Breast epithelium (tissue), 4 donors: ENCODE data around the gene ARHGEF4. TPM values are rescaled to one million over a fixed set of nuclear protein-coding genes. Genes with fewer than 3 reads are reported as not detected.

Source experiments
- DNase-seq, 2 donors: peaks; one replicate each; pipeline ENCODE4 v3.0.0-alpha.2; 2019; ENCODE audit warnings: low spot score in 2 of 2
- H3K27ac ChIP-seq, 2 donors: fragments of 200-600 bp; sonication (generic) in 1 of 2; one replicate each; pipeline ENCODE4 v1.5.1; 2016 to 2019; ENCODE audit warnings: mild to moderate bottlenecking in 1 of 2
- H3K27me3 ChIP-seq, 2 donors: fragments of 200-600 bp; sonication (generic) in 1 of 2; one replicate each; pipeline versions ENCODE4 v1.5.1 to v1.6.0; 2017 to 2019; ENCODE audit warnings: control low read depth in 1 of 2, mild to moderate bottlenecking in 1 of 2
- H3K36me3 ChIP-seq: fragments of 200-600 bp; one replicate; pipeline ENCODE4 v1.5.1; 2019
- H3K4me1 ChIP-seq, 2 donors: fragments of 200-600 bp; sonication (generic); one replicate each; pipeline ENCODE4 v1.5.1; 2016 to 2019; ENCODE audit warnings: control low read depth in 1 of 2
- H3K4me3 ChIP-seq, 3 donors: fragments of 200-600 bp; sonication (generic); 1 replicate in 2 of 3; 2 replicates in 1 of 3; pipeline ENCODE4 v1.5.1; 2016 to 2019; ENCODE audit warnings: mild to moderate bottlenecking in 3 of 3, moderate library complexity in 2 of 3
- H3K9me3 ChIP-seq, 2 donors: fragments of 200-600 bp; sonication (generic) in 1 of 2; one replicate each; pipeline ENCODE4 v1.5.1; 2016 to 2019; ENCODE audit warnings: control low read depth in 1 of 2
- CTCF ChIP-seq, 3 donors: fragments of 450-650 bp; IDR thresholded peaks; one replicate each; pipeline ENCODE4 v1.5.1; 2016 to 2017; ENCODE audit warnings: antibody characterized with exemption in 3 of 3, mild to moderate bottlenecking in 3 of 3, moderate library complexity in 3 of 3
- POLR2A ChIP-seq: fragments of 450-650 bp; IDR thresholded peaks from one replicate; pipeline ENCODE4 v1.6.1; 2016; ENCODE audit warnings: antibody characterized with exemption, mild to moderate bottlenecking, moderate library complexity
- POLR2AphosphoS5 ChIP-seq, 3 donors: sonication (generic); formaldehyde crosslinking; IDR thresholded peaks; one replicate each; pipeline ENCODE4 v1.6.1; 2017; ENCODE audit warnings: antibody characterized with exemption in 3 of 3
- intact Hi-C: fragments of 100-400 bp; cut with DNase I; formaldehyde crosslinking; loops from one replicate; pipeline ENCODE4 v1.15.1; 2023; ENCODE audit warnings: low total_unique reads
- total RNA-seq, 3 donors: library from RNA; depleted of rRNA; stranded (reverse); fragments of >200 nt; gene quantifications; one replicate each; pipeline ENCODE4 v1.1.0, GENCODE V29; 2016

Gene ARHGEF4
- total RNA-seq, 3 donors from 2014 or later, result 7.5 to 10.1 (median 8.0) TPM

GRCh38 chr2:130823171-130823885 lies 13.4 kb upstream of the ARHGEF4 start:
- no peaks in the 10 kb centered on the region for H3K9me3 ChIP-seq
- no peak for DNase-seq
- no peaks in the 10 kb centered on the region for H3K4me1 ChIP-seq
- TF ChIP-seq POLR2AphosphoS5 (IDR thresholded peaks at IDR 0.05), result no peak
- no peak for TF ChIP-seq CTCF (IDR thresholded peaks at IDR 0.05)
- no peak for TF ChIP-seq POLR2A
- H3K27ac ChIP-seq, result no peak overlapping the region
- no peaks in the 10 kb centered on the region for H3K27me3 ChIP-seq
- H3K4me3 ChIP-seq, result no peak overlapping the region
- intact Hi-C loops, result no loop called here
- H3K36me3 ChIP-seq, result no peaks in the 10 kb centered on the region

DNA sequence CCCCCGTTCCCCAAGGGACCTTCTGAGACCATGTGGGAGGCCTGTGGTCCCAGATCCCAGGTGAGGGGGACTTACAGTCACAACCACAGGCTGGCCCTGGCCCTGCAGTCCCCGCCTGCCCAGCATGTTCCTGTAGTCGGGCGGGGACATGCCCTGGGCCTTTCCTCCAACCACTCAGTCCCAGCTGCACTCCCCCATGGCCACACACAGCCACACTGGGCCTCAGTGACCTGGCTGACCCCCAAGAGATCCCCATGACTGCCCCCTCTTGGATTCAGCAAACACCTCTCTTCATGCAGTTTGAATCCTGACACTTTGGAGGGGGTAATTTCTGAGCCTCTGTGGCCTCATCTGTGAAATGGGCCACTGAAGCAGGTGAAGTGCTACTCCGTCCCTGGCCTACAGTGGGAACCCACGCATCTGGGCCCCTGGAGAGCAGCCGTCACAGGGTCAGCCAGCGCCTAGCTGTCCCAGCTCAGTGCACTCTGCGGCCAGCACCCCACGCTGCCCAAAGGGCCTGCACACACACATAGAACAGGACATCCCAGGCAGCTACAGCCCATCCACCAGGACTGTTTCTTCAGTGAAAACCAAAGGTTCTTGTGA lies 12.7 kb upstream of the ARHGEF4 start:
- Histone ChIP-seq H3K9me3 (no peaks in the 10 kb centered on the region), H3K4me3 (no peak overlapping the region), H3K4me1 (no peaks in the 10 kb centered on the region), H3K36me3 (no peaks in the 10 kb centered on the region), H3K27ac (no peak overlapping the region), H3K27me3 (no peaks in the 10 kb centered on the region)
- DNase-seq, result no peak
- no peak for TF ChIP-seq CTCF (IDR thresholded peaks at IDR 0.05)
- no peak for TF ChIP-seq POLR2A
- no peak for TF ChIP-seq POLR2AphosphoS5 (IDR thresholded peaks at IDR 0.05)
- intact Hi-C loops, result no loop called here

DNA sequence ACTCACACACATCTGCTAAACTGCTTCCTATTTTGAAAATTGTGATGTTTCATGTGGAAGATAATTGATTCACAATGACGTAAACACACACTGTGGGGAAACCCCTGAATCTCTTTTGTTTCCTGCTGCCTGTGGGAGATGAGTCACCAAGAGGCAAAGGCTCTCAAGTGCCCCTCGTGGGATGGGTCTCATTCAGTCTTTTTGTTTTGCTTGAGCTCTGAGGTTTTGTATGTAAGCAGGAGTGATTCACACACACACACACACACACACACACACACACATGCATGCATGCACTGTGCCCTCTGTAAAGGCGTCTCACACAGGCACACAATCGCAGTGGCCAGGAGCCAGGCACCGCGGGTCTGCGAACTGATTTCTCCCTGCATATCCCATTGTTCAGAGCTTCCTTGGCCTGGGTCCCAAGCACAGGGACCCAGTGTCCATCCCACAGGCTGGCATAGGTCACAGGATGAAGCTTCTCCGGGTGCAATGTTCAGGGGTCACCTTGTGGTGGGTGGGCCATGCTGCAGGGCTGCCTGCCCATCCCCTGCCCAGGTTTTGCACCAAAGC lies 12.1 kb upstream of the ARHGEF4 start:
- no peak overlapping the region for H3K27ac ChIP-seq
- no peak for DNase-seq
- H3K4me1 ChIP-seq, result no peaks in the 10 kb centered on the region
- H3K9me3 ChIP-seq, result no peaks in the 10 kb centered on the region
- no peak overlapping the region for H3K4me3 ChIP-seq
- intact Hi-C loops, result no loop called here
- TF ChIP-seq POLR2A (no peak), CTCF (IDR thresholded peaks at IDR 0.05) (no peak), POLR2AphosphoS5 (IDR thresholded peaks at IDR 0.05) (no peak)
- no peaks in the 10 kb centered on the region for H3K27me3 ChIP-seq
- no peaks in the 10 kb centered on the region for H3K36me3 ChIP-seq

GRCh38 chr2:130825231-130825965 lies 11.3 kb upstream of the ARHGEF4 start:
- Histone ChIP-seq H3K36me3 (no peaks in the 10 kb centered on the region), H3K4me3 (no peak overlapping the region), H3K27me3 (no peaks in the 10 kb centered on the region), H3K9me3 (no peaks in the 10 kb centered on the region), H3K27ac (no peak overlapping the region), H3K4me1 (no peaks in the 10 kb centered on the region)
- no peak for DNase-seq
- intact Hi-C loops, result no loop called here
- no peak for TF ChIP-seq POLR2AphosphoS5 (IDR thresholded peaks at IDR 0.05)
- TF ChIP-seq CTCF (IDR thresholded peaks at IDR 0.05), result no peak
- no peak for TF ChIP-seq POLR2A

GRCh38 chr2:130825966-130826253 lies 10.8 kb upstream of the ARHGEF4 start:
- no peaks in the 10 kb centered on the region for H3K27me3 ChIP-seq
- no peak overlapping the region for H3K27ac ChIP-seq
- H3K9me3 ChIP-seq, result no peaks in the 10 kb centered on the region

More at GRCh38 chr2:130825966-130826253, 10.8 kb upstream of the ARHGEF4 start:
- H3K4me1 ChIP-seq, result no peaks in the 10 kb centered on the region
- TF ChIP-seq POLR2AphosphoS5 (IDR thresholded peaks at IDR 0.05) (no peak), CTCF (IDR thresholded peaks at IDR 0.05) (no peak), POLR2A (no peak)
- no peak overlapping the region for H3K4me3 ChIP-seq
- no peak for DNase-seq
- H3K36me3 ChIP-seq, result no peaks in the 10 kb centered on the region
- intact Hi-C loops, result no loop called here
